Measurements from ENCODE around the gene BBIP1.

Gene BBIP1

DNA sequence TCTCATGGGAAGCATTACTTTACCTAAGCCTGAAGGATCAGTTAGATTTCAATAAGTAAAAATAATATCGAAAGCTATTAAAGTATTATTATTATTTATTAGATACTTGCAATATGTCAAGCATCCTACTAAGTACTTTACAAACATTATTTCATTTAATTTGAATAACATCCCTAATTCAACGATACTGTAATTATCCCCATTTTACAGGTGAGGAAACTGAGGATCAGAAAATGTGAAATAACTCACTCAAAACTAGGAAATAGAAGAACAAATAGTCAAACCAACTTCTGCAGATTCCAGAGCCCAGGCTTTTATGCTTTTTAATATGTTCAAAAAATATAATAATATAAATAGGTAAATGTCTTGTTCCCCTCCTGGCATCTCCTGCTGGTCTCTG, 57.5 kb downstream of the BBIP1 start:
- no peak for DNase-seq

DNA sequence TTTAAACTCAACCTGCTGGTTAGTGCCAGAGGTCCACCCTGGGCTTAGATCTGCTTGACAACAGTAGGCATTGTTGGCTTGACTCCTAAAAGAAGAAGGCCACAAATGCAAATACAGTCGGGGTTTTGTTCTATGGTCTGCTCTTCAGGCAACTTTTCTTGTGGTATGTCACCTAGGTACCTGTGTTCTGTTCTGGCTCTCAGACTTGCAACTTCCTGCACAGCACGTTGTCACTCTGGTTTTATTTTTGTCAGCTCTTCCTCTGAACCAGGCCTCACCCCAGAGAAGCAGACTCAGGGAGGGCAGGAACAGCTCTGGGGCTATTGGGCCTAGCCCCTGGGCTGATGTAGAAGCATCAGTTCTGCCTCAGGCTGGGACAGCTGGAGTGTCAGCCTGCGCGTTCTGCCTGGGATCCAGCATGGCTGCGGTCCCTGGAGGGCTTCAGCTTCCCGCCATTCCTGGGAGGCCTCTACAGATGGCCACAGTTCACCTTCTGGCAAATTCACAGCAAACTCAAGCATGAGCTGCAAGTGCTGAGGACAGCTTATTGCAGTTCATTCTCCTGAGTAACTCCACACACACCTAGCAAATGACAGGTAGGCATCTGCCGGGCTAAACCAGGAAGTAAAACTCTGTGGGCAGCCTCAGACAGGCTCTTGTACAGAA, 58.3 kb downstream of the BBIP1 start:
- DNase-seq, result no peak

DNA sequence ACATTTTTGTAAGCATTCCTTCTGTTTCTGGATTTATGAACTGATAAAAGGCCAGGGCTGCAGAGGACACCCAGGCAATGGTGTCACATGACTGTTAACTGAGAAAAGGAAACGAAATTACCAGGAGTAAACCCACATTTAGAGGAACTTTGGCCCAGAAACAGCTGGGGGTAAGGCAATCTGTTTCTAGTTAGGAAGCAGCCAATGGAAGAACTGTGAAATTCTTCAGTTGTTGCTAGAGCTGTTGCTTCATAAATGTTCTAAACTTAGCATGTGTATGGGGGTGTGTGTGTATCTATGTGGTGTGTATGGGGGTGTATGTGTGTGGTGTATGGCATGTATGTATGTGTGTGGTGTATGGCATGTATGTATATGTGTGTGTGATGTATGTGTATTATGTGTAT, 59.0 kb downstream of the BBIP1 start:
- DNase-seq, result no peak

- no peak for DNase-seq
Measured at GRCh38 chr10:110859206-110859972, 59.6 kb downstream of the BBIP1 start.

DNA sequence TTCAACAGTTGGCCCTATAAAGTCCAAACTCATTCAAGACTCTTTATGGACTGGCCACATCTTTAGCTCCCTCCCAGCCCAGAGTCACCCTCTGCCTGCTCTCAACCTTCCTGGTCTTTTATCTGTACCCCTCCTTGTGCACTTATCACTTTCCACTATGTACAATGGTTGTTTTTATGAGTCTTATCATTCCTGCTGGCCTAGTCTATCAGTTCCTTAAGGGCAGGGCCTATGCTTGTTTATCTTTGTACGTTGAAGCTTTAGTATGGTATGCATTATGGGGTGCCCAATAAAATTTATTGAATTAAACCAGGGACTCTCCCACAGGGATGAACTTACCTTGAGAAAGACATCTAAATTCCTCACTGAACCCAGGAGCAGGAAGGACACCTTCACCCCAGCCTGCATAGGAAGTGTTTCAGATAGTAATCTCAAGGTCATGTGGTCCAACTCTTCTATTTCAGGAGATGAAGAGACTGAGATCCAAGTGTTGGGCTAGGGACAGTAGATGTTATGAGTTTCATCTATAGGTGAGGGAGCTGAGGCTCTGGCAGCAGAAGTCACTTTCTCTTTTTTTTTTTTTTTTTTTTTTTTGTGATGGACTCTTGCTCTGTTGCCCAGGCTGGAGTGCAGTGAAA, 60.6 kb downstream of the BBIP1 start:
- DNase-seq, result no peak

DNA sequence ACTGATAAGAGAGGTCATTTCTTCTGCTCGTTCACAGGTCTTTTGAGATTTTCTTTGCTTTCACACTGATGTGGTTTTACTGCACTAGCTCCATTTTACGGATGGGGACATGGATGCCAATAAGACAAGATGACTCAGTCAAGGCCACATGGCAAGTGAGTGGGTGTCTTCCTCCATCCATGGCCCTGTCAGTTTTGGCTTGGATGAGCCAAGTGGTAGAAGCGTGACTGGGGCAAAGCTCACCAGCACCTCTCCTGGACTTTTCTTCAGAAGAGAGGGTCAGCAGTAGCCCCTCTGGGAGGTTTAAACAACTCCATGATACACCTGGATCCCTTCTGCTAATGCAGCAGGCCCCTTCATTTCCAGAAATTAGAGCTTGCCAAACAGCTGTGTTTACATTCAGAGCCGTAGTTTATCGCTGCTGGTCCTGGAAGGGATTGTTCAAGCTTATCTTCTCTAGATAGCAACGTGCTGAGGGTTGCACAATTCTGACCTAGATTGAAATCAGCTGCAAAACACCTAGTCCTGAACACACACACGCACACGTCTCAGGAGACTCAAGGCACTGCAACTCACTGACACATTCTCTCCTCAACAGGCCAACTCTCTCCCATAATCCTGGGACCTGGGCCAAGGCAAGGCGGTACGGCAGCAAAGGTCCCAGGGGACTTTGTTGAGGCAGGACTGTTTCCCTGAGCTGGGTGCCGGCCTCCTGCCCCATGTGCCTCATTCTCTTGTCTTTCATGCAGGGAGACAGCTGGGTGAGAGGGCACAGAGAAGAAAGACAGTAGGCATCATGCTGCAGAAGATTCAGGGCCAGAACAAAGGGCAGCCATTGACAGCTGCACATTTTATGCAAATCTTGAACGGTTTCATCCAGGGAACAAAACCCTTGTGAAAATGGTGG, 61.5 kb downstream of the BBIP1 start:
- no peak for DNase-seq

GRCh38 chr10:110853921-110854605, 64.9 kb downstream of the BBIP1 start:
- DNase-seq, result no peak

- DNase-seq, result no peak
Measured at GRCh38 chr10:110852947-110853346, 66.0 kb downstream of the BBIP1 start.

GRCh38 chr10:110852255-110852896, 66.6 kb downstream of the BBIP1 start:
- no peak for DNase-seq

DNA sequence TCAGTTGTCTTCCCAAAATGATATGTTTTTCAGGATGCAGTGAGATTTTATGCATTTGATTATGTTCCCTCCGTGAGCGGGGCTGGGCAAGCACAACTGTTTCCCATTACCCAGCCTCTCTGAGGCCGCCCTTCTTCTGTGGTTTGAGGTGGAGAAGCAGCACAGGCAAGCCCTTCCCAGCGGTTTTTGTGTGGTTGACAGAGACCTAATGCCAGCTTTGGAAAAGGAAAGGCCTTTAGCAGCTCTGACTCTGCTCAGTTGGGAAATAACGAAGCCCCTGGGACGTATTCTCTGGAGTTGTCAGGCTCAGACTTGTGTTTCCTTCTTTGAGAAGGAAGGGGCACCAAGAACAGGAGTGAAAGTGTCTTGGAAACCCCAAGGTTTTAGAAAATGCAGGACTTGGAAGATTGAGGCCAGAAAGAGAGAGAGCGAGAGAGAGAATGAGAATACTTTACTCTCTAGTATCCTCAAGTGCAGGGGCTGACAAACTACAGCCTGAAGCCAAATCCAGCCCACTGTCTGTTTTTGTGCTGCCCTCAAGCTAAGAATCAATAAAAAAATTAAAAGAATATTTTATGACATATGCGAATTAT, 67.9 kb downstream of the BBIP1 start:
- no peak for DNase-seq

DNA sequence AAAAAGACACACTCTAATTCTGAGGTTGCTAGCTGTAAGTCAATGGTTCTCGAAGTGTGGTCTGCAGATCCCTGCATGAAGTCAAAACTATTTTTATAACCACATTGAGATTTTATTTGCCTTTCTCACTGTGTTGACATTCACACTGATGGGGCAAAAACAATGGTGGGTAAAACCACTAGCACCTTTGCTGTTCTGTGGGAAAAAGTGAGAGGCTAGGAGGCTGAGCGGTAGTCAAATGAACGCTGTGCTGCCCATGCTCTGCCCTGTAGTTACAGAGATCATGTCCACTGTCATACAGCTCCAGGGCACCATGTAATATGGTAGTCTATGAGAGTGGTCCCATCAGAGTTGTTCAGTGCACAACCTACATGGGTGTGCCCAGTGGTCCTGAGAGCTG, 68.9 kb downstream of the BBIP1 start:
- DNase-seq, result no peak
